ENCODE results near the gene SLC9B1. TPM values are rescaled to one million over a fixed set of nuclear protein-coding genes. Genes with fewer than 3 reads are reported as not detected.

SLC9B1 gene
- total and polyA plus RNA-seq, 8 donors = 0.15 to 21.4 (median 3.7) TPM; not detected in 5

GRCh38 chr4:102860611-102861324, 158.7 kb downstream of the SLC9B1 start:
- Histone ChIP-seq H3K27me3 (no peaks in the 10 kb centered on the region), H3K27ac (no peak overlapping the region), H3K4me3 (no peak overlapping the region), H3K9me3 (peaks cover 0 to 18% (median 11%) of the 10 kb centered on the region in 4 donors), H3K4me1 (no peaks in the 10 kb centered on the region), H3K36me3 (no peaks in the 10 kb centered on the region)
- no peak for TF ChIP-seq CTCF (IDR thresholded peaks at IDR 0.05)
- no peak for TF ChIP-seq EP300 (IDR thresholded peaks at IDR 0.05)
- no peak for TF ChIP-seq POLR2AphosphoS5 (IDR thresholded peaks at IDR 0.05)
- TF ChIP-seq POLR2A (IDR thresholded peaks at IDR 0.05) = no peak
- peak in 1 of 2 donors; percentile 8 for DNase-seq
- WGBS, 5 donors = 86 to 100% (median 91%) methylated on average over 2 of the region's 2 CpGs
- intact Hi-C loops (cut with DNase I; ENCODE audit: low total_unique reads) = no loop called here

GRCh38 chr4:102858828-102859464, 160.6 kb downstream of the SLC9B1 start:
- 93 to 98% (median 96%) methylated on average over 2 of the region's 2 CpGs for WGBS, 5 donors
- no peak for DNase-seq
- Histone ChIP-seq H3K27me3 (no peaks in the 10 kb centered on the region), H3K27ac (no peak overlapping the region), H3K4me3 (no peak overlapping the region), H3K4me1 (no peaks in the 10 kb centered on the region), H3K9me3 (peaks cover 0 to 18% (median 11%) of the 10 kb centered on the region in 4 donors), H3K36me3 (no peaks in the 10 kb centered on the region)
- TF ChIP-seq POLR2A (IDR thresholded peaks at IDR 0.05) (no peak), CTCF (IDR thresholded peaks at IDR 0.05) (no peak), EP300 (IDR thresholded peaks at IDR 0.05) (no peak), POLR2AphosphoS5 (IDR thresholded peaks at IDR 0.05) (no peak)
- intact Hi-C loops (cut with DNase I; ENCODE audit: low total_unique reads) = no loop called here

Other genes starting within 250 kb of the SLC9B1 start
- gene UBE2D3, start 192.2 kb downstream of the SLC9B1 start, total RNA-seq = 100 to 1,000 TPM; 200 to 398 (median 286) TPM
- gene UBE2D3, start 192.2 kb downstream of the SLC9B1 start, polyA plus RNA-seq = 100 to 1,000 TPM; 143 to 290 (median 180) TPM
- 10 to 100 TPM in 2 of 5 donors, 1 to 10 TPM in 2, not detected in 1; 1.3 to 21.3 (median 9.1) TPM for gene CISD2, start 150.7 kb downstream of the SLC9B1 start, total RNA-seq
- 10 to 100 TPM; 14.1 to 25.5 (median 23.2) TPM for gene CISD2, start 150.7 kb downstream of the SLC9B1 start, polyA plus RNA-seq
- gene SLC9B2, start 57.1 kb upstream of the SLC9B1 start, total RNA-seq = 10 to 100 TPM in 2 of 5 donors, 1 to 10 TPM in 3; 1.7 to 26.3 (median 8.0) TPM
- 10 to 100 TPM in 2 of 3 donors, 1 to 10 TPM in 1; 3.5 to 13.0 (median 12.1) TPM for gene SLC9B2, start 57.1 kb upstream of the SLC9B1 start, polyA plus RNA-seq
- gene BDH2, start 80.1 kb upstream of the SLC9B1 start, total RNA-seq = 10 to 100 TPM in 4 of 5 donors, 1 to 10 TPM in 1; 3.5 to 74.7 (median 41.4) TPM
- 10 to 100 TPM; 45.9 to 65.4 (median 60.2) TPM for gene BDH2, start 80.1 kb upstream of the SLC9B1 start, polyA plus RNA-seq
- 1 to 10 TPM; 2.3 to 9.4 (median 4.1) TPM for gene CENPE, start 178.6 kb upstream of the SLC9B1 start, total RNA-seq
- gene CENPE, start 178.6 kb upstream of the SLC9B1 start, polyA plus RNA-seq = 1 to 10 TPM in 1 of 3 donors, under 1 TPM in 2; 0.31 to 1.3 (median 0.31) TPM

Measured in stomach (tissue), 9 donors.